Left hindlimb (tissue), 1 donor: ENCODE measurements around the gene MARF1.
"Not testable (repeated sequence)": the region's sequence is repeated elsewhere in the genome, so short reads cannot be mapped to it uniquely, and the experiment has no call there.

Source experiments
- DNase-seq: peaks from one replicate; pipeline ENCODE4 v3.0.0-alpha.2; 2018

The MARF1 gene

GRCh38 chr16:15599303-15600070, 43.5 kb downstream of the MARF1 start:
- no peak for DNase-seq

- no peak for DNase-seq
These were observed 44.2 kb downstream of the MARF1 start for GRCh38 chr16:15598648-15599190.

GRCh38 chr16:15597822-15598647, 44.9 kb downstream of the MARF1 start:
- no peak for DNase-seq

- no peak for DNase-seq
These were observed 45.8 kb downstream of the MARF1 start for GRCh38 chr16:15597135-15597534.

GRCh38 chr16:15594711-15595320, 48.1 kb downstream of the MARF1 start:
- no peak for DNase-seq

GRCh38 chr16:15593235-15593634, 49.7 kb downstream of the MARF1 start:
- no peak for DNase-seq

GRCh38 chr16:15592324-15592723, 50.6 kb downstream of the MARF1 start:
- DNase-seq: no peak

GRCh38 chr16:15587152-15587825, 55.7 kb downstream of the MARF1 start:
- no peak for DNase-seq

- DNase-seq: no peak
These were observed 56.2 kb downstream of the MARF1 start for GRCh38 chr16:15586716-15587115.

- DNase-seq: no peak
These were observed 57.0 kb downstream of the MARF1 start for GRCh38 chr16:15585956-15586355.

GRCh38 chr16:15583526-15583925, 59.4 kb downstream of the MARF1 start:
- no peak for DNase-seq

- DNase-seq: no peak
These were observed 61.7 kb downstream of the MARF1 start for GRCh38 chr16:15581127-15581815.

- DNase-seq: no peak
These were observed 64.1 kb downstream of the MARF1 start for GRCh38 chr16:15578824-15579223.

GRCh38 chr16:15576960-15577958, 65.7 kb downstream of the MARF1 start:
- no peak for DNase-seq

- no peak for DNase-seq
These were observed 67.5 kb downstream of the MARF1 start for GRCh38 chr16:15575293-15576049.

GRCh38 chr16:15574614-15574948, 68.4 kb downstream of the MARF1 start:
- DNase-seq: no peak

- not testable (repeated sequence) for DNase-seq
These were observed 68.9 kb downstream of the MARF1 start for GRCh38 chr16:15573896-15574613.

GRCh38 chr16:15573274-15573895, 69.6 kb downstream of the MARF1 start:
- no peak for DNase-seq
